Neural cell (in vitro differentiated cells): ENCODE results near the gene SFXN2. TPM values are rescaled to one million over a fixed set of nuclear protein-coding genes. Genes with fewer than 3 reads are reported as not detected.

Experiments
- H2AFZ ChIP-seq: fragments of 200-600, 300-800 bp; sonication (generic), shearing (Covaris generic); 2 replicates; pipeline ENCODE4 v1.6.0; 2014; ENCODE audit warnings: low read depth, mild to moderate bottlenecking, antibody characterized with exemption, low read length, moderate library complexity
- H3F3A ChIP-seq: fragments of 200-600 bp; shearing (Covaris generic); 2 replicates; pipeline ENCODE4 v1.6.1; 2016; ENCODE audit warnings: mild to moderate bottlenecking, moderate library complexity, mixed read lengths, antibody characterized with exemption, low read length; ENCODE audit not compliant: insufficient read depth, poor library complexity, severe bottlenecking
- H3K27ac ChIP-seq: fragments of 200-600, 300-800 bp; sonication (generic), shearing (Covaris generic); 2 replicates; pipeline ENCODE4 v1.5.1; 2014; ENCODE audit warnings: mild to moderate bottlenecking, low read length, moderate library complexity
- H3K27me3 ChIP-seq: fragments of 300-800, 200-600 bp; sonication (generic), shearing (Covaris generic); 2 replicates; pipeline ENCODE4 v1.6.0; 2014; ENCODE audit warnings: mild to moderate bottlenecking, low read depth, low read length, moderate library complexity; ENCODE audit not compliant: insufficient read depth
- H3K36me3 ChIP-seq: fragments of 300-800, 200-600 bp; sonication (generic), shearing (Covaris generic); 2 replicates; pipeline ENCODE4 v1.5.1; 2014; ENCODE audit warnings: mild to moderate bottlenecking, antibody characterized with exemption, low read length, moderate library complexity; ENCODE audit not compliant: insufficient read depth
- H3K4me2 ChIP-seq: fragments of 300-800, 200-600 bp; sonication (generic), shearing (Covaris generic); 2 replicates; pipeline ENCODE4 v1.6.0; 2014; ENCODE audit warnings: mild to moderate bottlenecking, low read length
- H3K4me3 ChIP-seq: fragments of 300-800, 200-600 bp; sonication (generic), shearing (Covaris generic); 2 replicates; pipeline ENCODE4 v1.5.1; 2014; ENCODE audit warnings: mild to moderate bottlenecking, low read length, moderate library complexity
- H3K79me2 ChIP-seq: fragments of 200-600 bp; shearing (Covaris generic); replicated peaks from 2 replicates; pipeline ENCODE4 v1.6.0; 2014; ENCODE audit warnings: mild to moderate bottlenecking, low read length, moderate library complexity; ENCODE audit not compliant: insufficient read depth
- H3K9ac ChIP-seq: fragments of 300-800, 200-600 bp; sonication (generic), shearing (Covaris generic); 2 replicates; pipeline ENCODE4 v1.6.1; 2016; ENCODE audit warnings: mild to moderate bottlenecking, low read length, mixed read lengths
- H3K9me2 ChIP-seq: fragments of 200-600 bp; shearing (Covaris generic); 2 replicates; pipeline ENCODE4 v1.6.1; 2016; ENCODE audit warnings: mild to moderate bottlenecking, low read length, mixed read lengths; ENCODE audit not compliant: insufficient read depth
- H3K9me3 ChIP-seq: fragments of 200-600, 300-800 bp; sonication (generic), shearing (Covaris generic); 2 replicates; pipeline ENCODE4 v1.6.1; 2016; ENCODE audit warnings: mild to moderate bottlenecking, mixed run types, low read length, moderate library complexity, mixed read lengths
- H4K20me1 ChIP-seq: fragments of 200-600 bp; shearing (Covaris generic); 2 replicates; pipeline ENCODE4 v1.6.1; 2016; ENCODE audit warnings: mild to moderate bottlenecking, mixed run types; ENCODE audit not compliant: insufficient read depth
- CTCF ChIP-seq: fragments of 450-650 bp; IDR thresholded peaks from 2 replicates; pipeline ENCODE4 v1.5.1; 2014; ENCODE audit warnings: antibody characterized with exemption, mild to moderate bottlenecking, moderate library complexity; ENCODE audit not compliant: poor library complexity, severe bottlenecking
- EP300 ChIP-seq: fragments of 450-650 bp; conservative IDR thresholded peaks from 2 replicates; pipeline ENCODE4 v1.6.1; 2014; ENCODE audit warnings: antibody characterized with exemption, mild to moderate bottlenecking, moderate library complexity; ENCODE audit not compliant: poor library complexity, severe bottlenecking
- EZH2 ChIP-seq: fragments of 200-600, 300-800 bp; shearing (Covaris generic), sonication (generic); IDR thresholded peaks from 2 replicates; pipeline ENCODE4 v1.6.1; 2014; ENCODE audit warnings: antibody characterized with exemption, low read length, borderline replicate concordance, mild to moderate bottlenecking; ENCODE audit not compliant: insufficient read depth, poor library complexity, severe bottlenecking
- MXI1 ChIP-seq: fragments of 450-650 bp; conservative IDR thresholded peaks from 2 replicates; pipeline ENCODE4 v1.6.1; 2014; ENCODE audit warnings: antibody characterized with exemption, mild to moderate bottlenecking; ENCODE audit not compliant: poor library complexity, severe bottlenecking
- POLR2AphosphoS5 ChIP-seq: IDR thresholded peaks from 2 replicates; pipeline ENCODE4 v1.6.1; 2012
- RAD21 ChIP-seq: fragments of 450-650 bp; conservative IDR thresholded peaks from 2 replicates; pipeline ENCODE4 v1.6.1; 2014; ENCODE audit warnings: antibody characterized with exemption, mild to moderate bottlenecking, moderate library complexity
- REST ChIP-seq: IDR thresholded peaks from 2 replicates; pipeline ENCODE4 v1.6.1; 2012; ENCODE audit warnings: borderline replicate concordance
- SMC3 ChIP-seq: fragments of 450-650 bp; conservative IDR thresholded peaks from 2 replicates; pipeline ENCODE4 v1.6.1; 2014; ENCODE audit warnings: antibody characterized with exemption, mild to moderate bottlenecking, moderate library complexity; ENCODE audit not compliant: poor library complexity
- TAF1 ChIP-seq: IDR thresholded peaks from 2 replicates; pipeline ENCODE4 v1.6.1; 2012; ENCODE audit warnings: low read depth
- polyA plus RNA-seq: library from polyadenylated mRNA; depleted of rRNA; stranded (reverse); fragments of >200 nt; gene quantifications from 2 replicates; pipeline ENCODE4 v1.2.3, GENCODE V29; 2014

The SFXN2 gene
- polyA plus RNA-seq, 1 donor from 2014 or later, result 16.0 TPM

- H3K4me3 ChIP-seq, result no peak overlapping the region
- H3F3A ChIP-seq, result no peaks in the 10 kb centered on the region
- H3K27ac ChIP-seq, result no peak overlapping the region
- no peak overlapping the region for H3K4me2 ChIP-seq
- no peaks in the 10 kb centered on the region for H3K9me2 ChIP-seq
- H3K9ac ChIP-seq, result no peak overlapping the region
- no peaks in the 10 kb centered on the region for H4K20me1 ChIP-seq
- no peak for TF ChIP-seq EP300
- TF ChIP-seq EZH2, result no peak
- TF ChIP-seq REST, result no peak
- H3K36me3 ChIP-seq, result no peaks in the 10 kb centered on the region
- no peaks in the 10 kb centered on the region for H3K9me3 ChIP-seq
- H3K79me2 ChIP-seq, result no peaks in the 10 kb centered on the region
- H3K27me3 ChIP-seq, result no peaks in the 10 kb centered on the region
- H2AFZ ChIP-seq, result no peak overlapping the region
These were observed 20.7 kb downstream of the SFXN2 start for GRCh38 chr10:102735065-102735562.

DNA sequence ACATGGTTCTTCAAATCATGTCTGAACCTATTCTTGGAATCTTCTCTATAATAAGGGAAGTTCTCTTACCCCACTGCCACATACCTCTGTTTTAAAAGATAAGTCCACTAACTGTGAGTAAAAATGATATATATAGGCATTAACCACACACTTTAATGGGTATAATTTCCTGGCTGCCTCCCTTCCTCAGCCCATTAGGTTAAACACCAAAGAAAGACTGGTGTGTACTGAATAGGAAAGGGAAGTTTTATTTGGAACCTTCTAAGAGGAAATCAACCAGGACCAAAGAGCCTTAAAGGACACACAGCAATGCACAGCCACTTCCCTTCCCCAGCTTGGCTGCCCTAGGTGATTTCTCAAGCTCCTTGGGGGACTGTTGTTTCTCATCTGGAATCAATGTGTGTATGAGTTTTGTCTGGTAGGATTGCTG lies 24.3 kb downstream of the SFXN2 start:
- Histone ChIP-seq H3K9me3 (no peaks in the 10 kb centered on the region), H3K27me3 (no peaks in the 10 kb centered on the region), H3K9me2 (no peaks in the 10 kb centered on the region), H3K27ac (no peak overlapping the region), H3K36me3 (no peaks in the 10 kb centered on the region), H3K79me2 (no peaks in the 10 kb centered on the region), H3K9ac (no peak overlapping the region), H3F3A (no peaks in the 10 kb centered on the region), H2AFZ (no peak overlapping the region), H4K20me1 (no peaks in the 10 kb centered on the region), H3K4me3 (no peak overlapping the region), H3K4me2 (no peak overlapping the region)
- no peak for TF ChIP-seq TAF1
- no peak for TF ChIP-seq REST
- TF ChIP-seq CTCF, result no peak
- TF ChIP-seq RAD21, result no peak
- TF ChIP-seq SMC3, result no peak
- no peak for TF ChIP-seq EP300
- no peak for TF ChIP-seq POLR2AphosphoS5
- no peak for TF ChIP-seq EZH2
- no peak for TF ChIP-seq MXI1
